Right hindlimb (tissue), 1 donor: ENCODE results near the gene RCBTB2.

Experiments used
- DNase-seq: peaks from one replicate; pipeline ENCODE4 v3.0.0-alpha.2; 2018

The RCBTB2 gene

DNA sequence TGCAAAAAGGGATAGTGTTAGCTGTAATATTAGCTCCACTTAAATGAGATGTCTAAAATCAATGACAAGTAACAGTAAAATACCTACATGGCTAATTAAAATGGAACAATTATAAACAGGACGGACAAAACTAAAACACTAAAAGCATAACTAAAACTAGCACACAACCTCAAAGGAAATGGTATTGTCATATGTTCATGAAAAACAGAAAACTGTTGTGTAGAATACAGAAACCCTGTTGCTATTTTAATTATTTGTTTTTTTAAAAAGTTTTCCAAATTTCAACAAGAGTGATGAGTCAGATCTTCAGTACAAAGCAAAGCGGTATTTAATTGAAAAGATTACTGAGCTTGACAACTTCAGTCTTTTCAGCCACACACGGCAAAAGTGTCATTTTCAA lies 4.2 kb downstream of the RCBTB2 start:
- DNase-seq: no peak

DNA sequence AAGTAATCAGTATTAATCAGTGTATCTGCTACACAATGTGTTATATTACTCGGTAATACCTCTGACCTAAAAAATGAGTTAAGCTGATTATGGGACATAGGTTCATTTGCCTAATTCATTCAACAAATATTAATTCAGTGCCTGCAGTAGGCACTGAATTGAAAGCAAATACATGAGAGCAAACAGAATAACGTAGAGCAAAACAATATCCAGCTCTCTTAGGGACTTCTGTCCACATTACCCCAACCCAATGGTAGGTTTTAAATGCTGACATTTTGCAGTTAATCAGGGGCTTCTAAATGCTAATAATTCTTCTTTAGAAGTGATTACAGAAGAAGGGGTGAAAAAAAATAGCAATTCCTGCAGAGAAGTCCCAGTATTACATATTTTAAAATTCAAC lies 4.9 kb downstream of the RCBTB2 start:
- DNase-seq: no peak

DNA sequence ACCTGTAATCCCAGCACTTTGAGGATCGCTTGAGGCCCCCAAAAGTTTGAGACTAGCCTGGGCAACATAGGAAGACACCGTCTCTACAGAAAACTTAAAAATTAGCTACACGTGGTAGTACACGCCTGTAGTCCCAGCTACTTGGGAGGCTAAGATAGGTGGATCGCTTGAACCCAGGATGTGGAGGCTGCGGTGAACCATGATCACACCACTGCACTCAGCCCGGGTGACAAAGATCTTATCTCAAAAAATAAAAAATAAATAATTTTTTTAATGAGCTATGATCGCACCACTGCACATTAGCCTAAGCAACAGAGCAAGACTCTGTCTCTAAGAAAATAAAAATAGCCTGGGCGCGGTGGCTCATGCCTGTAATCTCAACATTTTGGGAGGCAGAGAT lies 6.6 kb downstream of the RCBTB2 start:
- no peak for DNase-seq

DNA sequence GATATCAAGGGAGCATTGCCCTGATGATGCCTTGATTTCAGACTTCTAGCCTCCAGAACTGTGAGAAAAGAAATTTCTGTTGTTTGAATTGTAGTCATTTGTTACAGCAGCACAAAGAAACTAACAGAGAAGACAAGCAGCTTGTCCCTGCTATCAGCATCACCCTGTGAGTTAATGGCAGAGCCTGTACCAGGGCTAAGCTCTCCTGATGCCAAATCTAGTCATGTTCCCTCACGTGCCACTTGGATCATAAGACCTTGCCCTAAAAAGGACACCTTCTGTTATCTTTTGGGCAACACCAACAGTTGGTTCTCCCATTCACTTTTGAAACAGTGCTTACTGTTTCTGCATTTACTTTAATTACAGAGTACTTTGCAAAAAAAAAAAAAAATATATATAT lies 14.8 kb downstream of the RCBTB2 start:
- no peak for DNase-seq

DNA sequence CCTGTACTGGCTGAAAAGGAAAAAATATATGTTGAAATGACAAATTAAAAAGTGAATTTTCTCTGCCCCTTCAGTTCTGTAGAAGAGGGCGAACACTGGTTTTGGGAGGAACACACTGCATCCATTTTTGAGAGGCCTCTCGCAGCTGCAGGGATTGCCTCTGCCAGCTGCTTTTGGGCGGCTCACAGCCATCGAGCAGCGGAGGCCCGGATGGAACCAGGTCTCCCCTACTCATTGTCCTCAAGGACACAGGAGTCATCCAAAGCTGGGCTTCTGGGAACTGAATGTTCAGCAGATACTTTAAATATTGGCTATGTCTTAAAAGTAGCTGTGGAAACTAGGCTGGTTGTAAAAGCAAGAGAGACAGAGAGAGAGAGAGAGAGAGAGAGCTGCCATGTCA lies 17.1 kb downstream of the RCBTB2 start:
- no peak for DNase-seq

DNA sequence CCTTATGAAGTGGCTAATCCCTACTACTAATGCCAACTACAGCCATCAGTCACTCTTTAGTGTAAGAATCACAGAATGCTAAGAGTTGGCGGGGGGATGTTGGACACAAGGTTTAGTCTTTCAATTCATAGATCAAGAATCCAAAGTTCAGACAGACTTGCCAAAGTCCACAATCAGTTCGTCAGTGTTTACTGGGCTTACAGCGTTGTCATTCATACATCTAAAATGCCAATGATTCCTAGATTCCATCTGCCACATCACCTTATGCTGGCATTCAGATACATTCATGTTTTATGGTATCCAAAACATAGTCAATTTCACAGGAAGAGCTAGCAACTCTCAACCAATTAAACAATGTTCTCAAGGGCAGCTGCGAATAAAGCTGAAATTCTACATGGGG lies 18.1 kb downstream of the RCBTB2 start:
- no peak for DNase-seq

DNA sequence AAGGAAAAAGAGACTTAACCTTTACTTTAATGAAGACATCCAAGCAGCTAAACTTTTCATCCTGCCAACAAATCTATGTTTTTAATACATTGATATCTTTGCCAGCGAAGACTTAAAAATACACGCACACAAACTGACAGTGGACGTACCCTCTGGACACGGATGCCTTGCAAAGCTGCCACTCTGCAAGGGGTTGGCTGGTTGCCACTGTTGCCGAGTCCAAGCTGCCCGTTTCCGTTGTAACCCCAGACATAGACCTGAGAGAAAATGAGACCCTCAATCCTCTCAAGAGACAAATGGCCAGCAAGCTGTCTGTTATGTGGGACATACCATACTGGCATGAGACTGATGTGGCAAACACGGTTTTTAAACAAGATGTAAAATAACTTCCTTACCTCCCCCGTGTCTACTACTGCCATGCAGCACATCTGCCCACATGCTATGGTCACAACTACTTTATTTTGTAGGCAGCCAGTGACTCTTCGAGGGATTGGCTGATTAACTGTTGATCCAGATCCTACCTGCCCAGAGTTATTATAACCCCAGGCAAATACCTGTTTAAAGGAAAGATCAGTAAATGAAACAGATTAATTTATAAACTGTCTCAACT lies 21.2 kb downstream of the RCBTB2 start:
- no peak for DNase-seq

DNA sequence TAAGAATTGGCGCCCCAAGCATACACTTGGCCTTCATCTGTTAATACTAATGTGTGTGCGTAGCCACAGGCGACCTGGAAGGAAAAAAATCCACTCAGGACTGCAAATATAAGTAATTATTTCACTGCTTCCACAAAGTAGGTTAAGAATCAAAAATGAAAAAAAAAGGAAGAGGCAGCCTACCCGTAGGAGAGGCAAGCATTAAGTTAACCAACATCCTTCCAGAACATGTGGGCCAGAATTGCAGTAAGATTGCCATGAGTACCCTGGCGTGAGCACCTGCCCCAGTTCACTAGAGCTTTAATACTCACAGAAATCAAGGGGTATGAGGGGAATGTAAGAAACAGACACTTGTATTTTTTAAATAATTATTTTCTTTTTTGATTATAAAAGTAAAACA lies 22.2 kb downstream of the RCBTB2 start:
- DNase-seq: no peak

DNA sequence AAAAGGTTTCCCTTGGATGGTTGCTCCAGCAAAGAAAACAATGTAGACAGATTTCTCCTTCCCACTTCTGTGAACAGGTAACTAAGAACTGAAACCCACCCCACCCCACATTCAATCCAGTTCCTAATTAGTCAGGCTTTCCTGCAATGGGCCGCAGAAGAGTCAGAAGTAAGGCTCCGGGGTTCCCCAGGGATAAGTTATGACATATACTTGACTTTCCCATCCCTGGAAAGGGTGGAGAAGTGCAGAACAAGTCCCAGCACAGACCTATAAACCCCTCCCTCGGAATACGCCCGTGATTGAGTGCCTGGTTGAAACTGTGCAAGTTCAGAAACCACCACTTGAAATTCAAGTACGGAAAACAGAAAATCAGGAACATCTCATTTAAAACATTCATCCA lies 24.9 kb downstream of the RCBTB2 start:
- no peak for DNase-seq

DNA sequence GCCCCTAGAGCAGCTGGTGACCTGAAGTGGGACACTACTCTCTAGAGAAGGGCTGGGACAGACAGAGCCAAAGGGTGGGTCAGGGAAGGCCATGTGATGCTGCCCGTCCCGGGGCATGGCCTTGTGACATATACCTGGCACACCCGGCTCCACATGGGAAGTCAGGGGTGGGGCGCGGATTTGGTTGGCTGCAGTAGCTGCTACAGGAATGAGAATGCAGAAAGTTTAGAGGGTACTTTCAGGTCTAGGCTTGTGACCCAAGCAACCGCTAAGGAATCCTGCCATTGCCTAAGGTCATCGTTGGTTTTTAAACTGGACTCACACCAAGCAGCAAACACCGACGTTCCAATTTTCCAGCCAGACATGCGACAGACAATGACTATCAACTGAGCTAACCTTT lies 25.9 kb downstream of the RCBTB2 start:
- DNase-seq: no peak

DNA sequence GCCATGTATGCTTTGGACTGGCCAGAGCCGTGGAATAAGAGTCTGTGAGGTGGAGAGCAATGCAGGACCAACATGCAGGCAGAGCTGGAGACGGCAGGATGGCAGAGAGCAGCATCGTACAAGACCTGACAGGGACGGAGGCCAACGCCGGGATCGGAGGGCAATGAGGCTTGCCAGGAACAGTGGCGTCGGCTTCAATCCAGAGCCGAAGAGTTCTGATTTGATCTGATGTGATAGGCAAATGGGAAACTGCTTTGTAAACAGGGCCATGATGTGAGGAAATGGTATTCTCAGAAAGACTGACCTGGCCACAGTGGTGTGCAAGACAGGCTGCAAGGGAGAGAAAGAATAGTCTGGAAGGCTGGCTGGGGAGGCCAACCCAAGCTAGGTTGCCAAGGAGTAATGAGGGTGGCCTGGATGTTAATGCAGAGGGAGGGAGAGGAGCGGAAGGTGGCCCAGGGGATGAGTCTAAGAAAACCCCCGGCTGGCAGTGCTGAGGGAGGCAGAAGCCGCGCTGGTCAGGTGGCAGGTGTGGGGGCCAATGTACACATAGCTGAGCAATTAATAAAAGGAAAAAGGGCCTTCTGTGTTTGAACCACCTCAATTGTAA lies 26.7 kb downstream of the RCBTB2 start:
- DNase-seq: no peak

DNA sequence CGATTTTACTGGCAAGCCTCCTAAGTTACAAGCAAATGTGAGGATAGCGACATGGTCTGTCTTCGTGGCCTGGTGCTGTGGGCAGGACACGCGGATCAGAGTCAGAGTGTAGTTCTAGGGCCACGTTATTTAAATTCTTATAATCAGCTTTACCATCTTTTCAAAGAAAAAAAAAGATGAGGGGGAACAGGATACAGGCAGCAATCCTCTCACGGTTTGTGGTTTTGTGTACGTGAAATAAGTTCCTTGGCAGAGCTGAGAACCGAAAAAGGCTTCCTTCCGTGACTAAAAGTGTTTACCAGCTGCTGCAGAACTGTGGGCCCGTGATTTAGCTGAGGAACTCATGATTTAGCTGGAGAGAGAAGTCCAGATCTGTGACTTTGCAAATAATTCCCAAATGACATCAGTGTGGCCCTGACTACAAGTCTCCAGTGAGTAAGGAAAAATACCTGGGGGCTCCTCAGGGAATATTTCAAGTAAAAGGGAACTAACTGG lies 27.2 kb downstream of the RCBTB2 start:
- no peak for DNase-seq

DNA sequence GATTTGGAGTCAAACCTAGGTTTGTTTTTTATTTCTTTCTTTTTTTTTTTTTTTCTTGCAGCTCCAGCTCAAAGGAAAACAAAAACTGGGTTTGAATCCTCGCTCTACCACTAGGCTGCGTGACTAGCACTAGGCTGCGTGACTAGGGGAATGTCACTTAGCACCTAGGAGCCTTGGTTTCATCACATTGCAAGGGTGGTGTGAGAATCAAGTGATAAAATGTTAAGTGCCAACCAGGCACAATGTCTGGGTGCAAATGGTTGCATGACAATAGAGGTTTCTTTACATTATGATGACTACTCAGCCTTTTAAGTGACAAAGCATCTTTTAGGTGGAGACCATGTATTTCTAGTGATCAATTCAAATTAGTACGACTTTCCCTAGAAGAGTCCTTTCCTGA lies 27.9 kb downstream of the RCBTB2 start:
- no peak for DNase-seq

DNA sequence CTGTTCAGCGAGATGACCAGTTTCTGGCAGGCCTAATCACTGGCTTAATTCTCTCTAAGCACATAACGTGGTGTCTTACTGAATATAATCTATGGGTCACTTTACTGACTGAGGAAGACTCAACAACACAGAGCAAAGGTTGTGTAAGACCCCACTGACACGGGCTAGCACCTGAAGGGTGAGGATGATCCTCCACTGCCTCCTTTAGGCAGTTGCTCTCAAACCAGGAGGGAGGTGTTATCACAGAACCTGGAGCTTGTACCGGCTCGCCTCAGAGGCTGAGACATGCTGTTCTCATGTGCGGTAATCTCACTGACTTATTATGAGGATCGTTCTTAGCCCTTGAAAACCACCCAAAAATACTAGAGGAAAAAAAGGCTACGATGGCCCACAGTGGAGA lies 28.3 kb downstream of the RCBTB2 start:
- DNase-seq: no peak

DNA sequence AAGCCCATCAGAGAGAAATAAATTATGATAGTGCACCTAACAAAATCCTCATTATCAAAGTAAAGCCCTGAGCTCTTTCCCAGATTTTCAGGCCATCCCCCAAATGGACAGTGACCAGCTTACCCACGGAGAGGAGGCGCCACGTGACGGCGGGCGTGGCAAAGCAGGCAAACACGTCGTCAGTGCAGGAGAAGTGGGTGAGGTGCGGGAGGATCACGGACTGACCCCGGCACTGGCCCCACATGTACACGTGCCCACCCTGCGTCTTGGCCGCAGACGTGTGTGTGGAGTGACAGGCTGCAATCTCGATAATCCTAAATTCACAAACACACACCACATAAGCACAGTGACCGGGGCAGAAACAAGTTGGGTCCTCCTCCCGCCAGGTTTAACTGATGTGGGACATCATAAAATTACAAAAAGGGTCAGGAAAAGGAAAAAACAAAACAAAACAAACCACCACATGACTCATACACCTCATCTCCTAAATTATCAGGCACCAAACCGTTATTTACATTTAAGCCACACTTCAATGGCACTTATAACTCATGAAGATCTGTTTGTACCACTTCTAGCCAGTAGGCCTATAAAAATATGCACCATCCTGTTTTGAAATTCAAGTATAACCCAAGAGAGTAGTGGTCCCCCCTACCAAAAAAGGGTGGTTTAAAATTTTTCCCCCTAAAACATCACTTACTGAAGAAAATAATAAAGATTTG lies 30.1 kb downstream of the RCBTB2 start:
- no peak for DNase-seq

DNA sequence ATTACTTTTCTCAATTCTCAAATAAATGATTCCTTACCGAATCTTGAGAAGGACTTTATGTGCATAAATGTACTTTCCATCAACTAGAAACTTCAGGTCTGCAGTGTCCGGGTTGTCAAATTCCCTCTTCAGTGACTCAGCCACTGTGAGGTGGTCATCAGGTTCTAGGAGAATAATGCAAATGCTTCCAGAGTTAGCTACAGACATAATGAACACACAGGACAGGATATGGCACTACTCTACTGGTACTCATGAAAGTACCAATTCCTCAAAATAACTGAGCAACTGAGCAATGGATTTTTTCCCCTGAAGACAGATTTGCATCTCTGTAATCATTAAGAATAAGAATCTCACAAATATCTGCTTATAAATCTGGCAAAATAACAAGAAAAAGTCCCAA lies 31.2 kb downstream of the RCBTB2 start:
- DNase-seq: no peak

DNA sequence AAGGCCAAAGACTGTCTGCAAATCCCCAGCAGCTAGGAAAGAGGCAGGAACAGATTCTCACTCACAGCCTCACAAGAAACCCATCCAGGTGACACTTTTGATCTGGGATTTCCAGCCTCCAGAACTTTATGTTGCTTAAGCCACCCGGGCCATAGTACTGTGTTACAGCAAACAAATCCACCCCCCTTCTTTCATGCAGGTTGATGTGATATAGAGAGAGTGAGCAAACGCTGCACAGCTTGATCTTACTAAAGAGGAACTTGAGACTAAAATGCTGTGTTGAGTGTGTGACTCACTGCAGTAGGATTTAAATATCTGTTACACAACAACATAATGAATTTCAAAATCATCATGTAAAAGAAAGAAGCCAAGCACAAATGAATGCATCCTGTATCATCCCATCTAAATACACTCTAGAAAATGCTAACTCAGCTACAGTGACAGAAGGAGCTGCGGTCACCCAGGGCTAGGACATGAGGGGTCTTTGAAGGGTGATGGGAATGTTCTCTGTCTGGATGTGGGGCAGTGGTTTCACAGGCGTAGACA lies 32.2 kb downstream of the RCBTB2 start:
- DNase-seq: no peak

DNA sequence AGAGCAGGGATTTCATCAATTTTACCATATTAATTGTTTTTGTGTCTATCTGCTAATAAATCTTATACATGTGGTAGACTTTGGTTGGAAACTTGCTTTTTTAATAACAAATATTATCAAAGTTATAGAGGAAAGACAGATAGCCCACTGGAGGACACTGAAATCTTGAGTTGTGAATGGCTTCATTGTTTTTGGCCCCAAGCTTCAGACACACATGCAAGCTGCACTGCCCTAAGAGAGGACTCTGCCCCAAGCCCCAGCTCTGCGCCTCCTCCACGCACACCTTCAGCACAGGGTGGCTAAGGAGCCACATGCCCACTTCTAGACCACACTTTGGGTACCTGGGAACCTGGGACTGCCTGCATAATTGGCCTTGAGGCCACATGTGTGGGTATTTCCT lies 35.2 kb downstream of the RCBTB2 start:
- no peak for DNase-seq

DNA sequence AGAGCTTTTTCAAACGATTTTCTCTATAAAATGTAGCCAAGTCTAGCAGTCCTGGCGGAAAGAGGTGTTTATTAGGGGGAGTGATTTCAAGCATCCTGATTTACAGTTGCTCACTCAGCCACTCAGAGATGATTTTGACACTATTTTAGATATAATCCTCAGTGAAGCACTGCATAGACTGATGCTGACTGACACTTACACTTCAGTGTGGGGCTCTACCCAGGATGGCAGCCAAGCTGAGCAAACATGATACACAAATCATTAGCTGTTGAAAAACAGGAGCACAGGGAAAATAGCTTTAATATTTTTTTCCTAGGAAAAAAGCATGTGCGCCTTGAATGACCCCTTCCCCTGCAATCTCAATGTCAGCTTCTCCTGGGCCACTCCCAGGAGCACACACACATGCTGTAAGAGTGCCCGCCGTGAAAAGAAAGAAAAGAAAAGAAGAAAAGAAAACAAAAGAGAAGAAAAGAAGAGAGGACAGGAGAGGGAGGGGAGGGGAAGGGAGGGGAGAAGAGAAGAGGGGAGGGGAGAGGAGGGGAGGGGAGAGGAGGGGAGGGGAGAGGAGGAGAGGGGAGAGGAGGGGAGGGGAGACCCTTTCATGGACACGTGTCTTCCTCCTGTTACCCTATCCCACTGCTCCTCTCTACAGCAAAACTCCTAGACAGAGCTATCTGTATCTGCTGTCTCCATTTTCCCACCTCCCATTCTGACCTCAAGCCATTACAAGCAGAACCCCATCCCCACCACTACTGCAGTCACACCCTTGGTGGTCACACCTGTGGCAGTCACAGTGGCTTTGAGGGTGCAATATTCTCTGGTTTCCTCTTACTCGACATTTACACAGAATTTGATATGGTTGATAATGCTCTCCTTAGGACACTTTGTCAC lies 36.4 kb downstream of the RCBTB2 start:
- DNase-seq: no peak

DNA sequence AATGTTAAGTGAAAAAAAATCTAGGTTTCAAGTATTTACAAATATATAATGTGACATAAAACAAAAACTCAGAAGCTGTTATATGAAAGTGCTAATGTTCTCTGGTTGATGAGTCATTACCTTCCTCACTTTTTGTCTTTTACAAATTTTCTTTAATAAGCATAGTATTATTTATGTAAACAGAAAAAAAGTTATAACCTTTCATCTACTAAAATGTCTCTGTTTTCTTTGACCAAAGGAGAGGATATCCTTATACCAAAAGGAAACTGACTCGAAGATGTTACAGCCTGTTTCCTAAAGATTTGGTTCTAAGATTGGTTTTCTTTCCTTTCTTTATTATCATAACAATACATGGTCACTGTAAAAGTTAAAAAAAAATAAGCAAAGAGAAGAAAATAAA lies 38.0 kb downstream of the RCBTB2 start:
- no peak for DNase-seq

DNA sequence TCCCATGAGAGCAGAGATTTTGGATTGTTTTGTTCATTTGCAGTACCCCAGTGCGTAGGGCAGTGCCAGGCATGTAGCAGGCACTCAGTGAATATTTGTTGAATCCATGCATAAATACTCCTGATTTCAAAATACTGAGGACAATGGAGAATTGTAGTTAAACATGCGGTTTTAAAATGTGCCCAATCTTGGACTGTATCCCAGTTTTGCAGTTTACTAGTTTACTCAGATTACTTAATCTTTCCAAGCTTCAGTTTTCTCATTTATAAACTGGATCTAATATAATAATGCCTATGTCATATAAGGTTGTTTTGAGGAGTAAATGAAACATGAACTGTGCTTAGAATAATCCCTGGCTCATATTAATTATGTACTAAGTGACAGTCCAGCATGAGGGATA lies 39.0 kb downstream of the RCBTB2 start:
- no peak for DNase-seq

DNA sequence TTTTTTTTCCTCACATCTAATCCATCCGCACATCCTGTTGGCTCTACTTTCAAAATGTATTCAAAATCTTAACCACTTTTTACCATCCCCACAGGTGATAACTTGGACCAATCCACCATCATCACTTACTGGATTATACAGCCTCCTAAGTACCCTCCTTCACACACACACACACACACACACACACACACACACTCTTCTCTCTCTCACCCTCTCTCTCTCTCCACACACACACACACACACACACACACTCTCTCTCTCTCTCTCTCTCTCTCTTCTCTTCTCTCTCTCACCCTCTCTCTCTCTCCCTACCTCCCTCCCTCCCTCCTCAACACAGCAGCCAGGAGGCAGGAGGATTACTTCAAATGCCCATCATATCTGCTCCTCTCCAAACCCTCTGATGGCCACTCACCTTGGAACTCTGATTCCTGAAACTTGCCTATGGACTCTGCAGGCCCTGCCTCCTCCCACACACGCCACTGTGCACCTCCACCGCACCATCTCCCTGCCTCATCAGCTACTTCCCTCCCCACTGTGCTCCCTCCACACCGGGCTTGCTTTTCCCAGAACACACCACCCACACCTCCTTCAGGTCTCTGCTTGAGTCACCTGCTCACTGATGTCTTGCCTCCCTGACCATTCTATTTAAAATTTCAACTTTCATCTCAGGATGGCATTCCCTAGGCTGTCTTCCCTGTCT lies 39.7 kb downstream of the RCBTB2 start:
- DNase-seq: no peak
